GM13976 (cell line): ENCODE measurements around the gene SLIT1.

ENCODE experiments used
- DNase-seq: peaks from one replicate; pipeline ENCODE4 v3.0.0; 2012; ENCODE audit warnings: low spot score
- CTCF ChIP-seq: IDR thresholded peaks from 2 replicates; pipeline ENCODE4 v1.5.1; 2012; ENCODE audit warnings: borderline replicate concordance, mild to moderate bottlenecking; ENCODE audit not compliant: insufficient read depth; ENCODE audit errors: extremely low read depth, missing control alignments, control extremely low read depth
- in situ Hi-C: fragments of 300-500 bp; cut with MboI; formaldehyde crosslinking; loops from one replicate; pipeline ENCODE4 v1.12.0; 2022; ENCODE audit warnings: low sequenced_read_pairs, mixed read lengths, inconsistent platforms; ENCODE audit not compliant: unreplicated experiment

SLIT1 gene

GRCh38 chr10:97081621-97082235 lies 104.0 kb downstream of the SLIT1 start:
- peak; percentile 86 for DNase-seq
- in situ Hi-C loops, result no loop called here

GRCh38 chr10:97080051-97080776 lies 105.5 kb downstream of the SLIT1 start:
- no peak for TF ChIP-seq CTCF
- no peak for DNase-seq
- in situ Hi-C loops, result no loop called here

More at GRCh38 chr10:97081621-97082235, 104.0 kb downstream of the SLIT1 start:
- TF ChIP-seq CTCF, result peak; percentile 73

- TF ChIP-seq CTCF, result no peak
- in situ Hi-C loops, result no loop called here
- DNase-seq, result no peak
Observed at GRCh38 chr10:97079448-97079847, 106.3 kb downstream of the SLIT1 start.

- in situ Hi-C loops, result no loop called here
- DNase-seq, result no peak
- no peak for TF ChIP-seq CTCF
Observed at GRCh38 chr10:97078938-97079445, 106.8 kb downstream of the SLIT1 start.

- DNase-seq, result no peak
- in situ Hi-C loops, result no loop called here
Observed at GRCh38 chr10:97078261-97078937, 107.4 kb downstream of the SLIT1 start.

GRCh38 chr10:97076781-97077180 lies 109.0 kb downstream of the SLIT1 start:
- TF ChIP-seq CTCF, result no peak
- in situ Hi-C loops, result no loop called here
- no peak for DNase-seq

More at GRCh38 chr10:97078261-97078937, 107.4 kb downstream of the SLIT1 start:
- no peak for TF ChIP-seq CTCF
